Stomach (tissue), 9 donors: ENCODE results near the gene PEX12. TPM values are rescaled to one million over a fixed set of nuclear protein-coding genes. Genes with fewer than 3 reads are reported as not detected.
"Not testable (repeated sequence)": the region's sequence is repeated elsewhere in the genome, so short reads cannot be mapped to it uniquely, and the experiment has no call there.

Experiments used
- DNase-seq, 2 donors: peaks; one replicate each; pipeline versions ENCODE4 v3.0.0 to v3.0.0-alpha.2; 2013 to 2019
- H3K27ac ChIP-seq, 5 donors: fragments of 200-600 bp in 4 of 5; sonication (generic) in 4 of 5; one replicate each; pipeline ENCODE4 v1.5.1; 2013 to 2019; ENCODE audit warnings: mild to moderate bottlenecking in 1 of 5, moderate library complexity in 1 of 5
- H3K27me3 ChIP-seq, 3 donors: fragments of 200-600 bp; sonication (generic); one replicate each; pipeline ENCODE4 v1.5.1; 2017 to 2019; ENCODE audit warnings: mixed run types in 1 of 3
- H3K36me3 ChIP-seq, 4 donors: fragments of 200-600 bp; sonication (generic); 1 replicate in 3 of 4; 2 replicates in 1 of 4; pipeline ENCODE4 v1.5.1; 2016 to 2019
- H3K4me1 ChIP-seq, 4 donors: fragments of 200-600 bp; sonication (generic); one replicate each; pipeline ENCODE4 v1.5.1; 2016 to 2019
- H3K4me3 ChIP-seq, 4 donors: fragments of 200-600 bp; sonication (generic) in 3 of 4; one replicate each; pipeline ENCODE4 v1.5.1; 2016 to 2019; ENCODE audit warnings: mild to moderate bottlenecking in 1 of 4
- H3K9me3 ChIP-seq, 4 donors: fragments of 200-600 bp; sonication (generic); one replicate each; pipeline ENCODE4 v1.5.1; 2016 to 2019
- EP300 ChIP-seq: sonication (generic); formaldehyde crosslinking; IDR thresholded peaks from one replicate; pipeline ENCODE4 v1.6.1; 2017; ENCODE audit warnings: antibody characterized with exemption
- POLR2A ChIP-seq, 4 donors: fragments of 450-650 bp; IDR thresholded peaks; one replicate each; pipeline ENCODE4 v1.6.1; 2016; ENCODE audit warnings: antibody characterized with exemption in 4 of 4, control low read depth in 2 of 4, mild to moderate bottlenecking in 1 of 4, moderate library complexity in 1 of 4
- POLR2AphosphoS5 ChIP-seq, 3 donors: sonication (generic); formaldehyde crosslinking; IDR thresholded peaks; one replicate each; pipeline ENCODE4 v1.6.1; 2016; ENCODE audit warnings: antibody characterized with exemption in 3 of 3
- WGBS, 5 donors: extraction: QIAGEN DNeasy Blood & Tissue Kit in 3 of 5; methylation state at CpG; one replicate each; pipeline versions ENCODE4 v1.1.5 to v1.1.7; 2013 to 2018; 5-methylcytosine and 5-hydroxymethylcytosine counted together
- intact Hi-C: fragments of 100-400 bp; cut with DNase I; formaldehyde crosslinking; loops from one replicate; pipeline ENCODE4 v1.15.1; 2023; ENCODE audit warnings: low total_unique reads
- polyA plus RNA-seq, 3 donors: library from polyadenylated mRNA; stranded (reverse); fragments of 200-250 nt; gene quantifications; one replicate each; pipeline ENCODE4 v1.2.3, GENCODE V29; 2013
- total RNA-seq, 5 donors: library from RNA; depleted of rRNA; stranded (reverse); fragments of >200 nt; gene quantifications; one replicate each; pipeline versions ENCODE4 v1.1.0 to v1.2.3, GENCODE V29; 2014 to 2016
- TF ChIP-seq, protein P1 (sequence below), 7 experiments: fragments of 450-650 bp in 4 of 7; fragments of 200-600 bp in 3 of 7; sonication (generic) in 3 of 7; IDR thresholded peaks; one replicate each; pipeline ENCODE4 v1.5.1; 2016 to 2019; ENCODE audit warnings: antibody characterized with exemption in 7 of 7, control low read depth in 2 of 7, mild to moderate bottlenecking in 1 of 7
- donor health status: healthy with polysubstance abuse.
- donor health status: Bipolar disorder and iron deficiency.
- donor health status: healthy.

PEX12 gene
- total and polyA plus RNA-seq, 8 donors = 0.58 to 3.2 (median 1.8) TPM; not detected in 1

DNA sequence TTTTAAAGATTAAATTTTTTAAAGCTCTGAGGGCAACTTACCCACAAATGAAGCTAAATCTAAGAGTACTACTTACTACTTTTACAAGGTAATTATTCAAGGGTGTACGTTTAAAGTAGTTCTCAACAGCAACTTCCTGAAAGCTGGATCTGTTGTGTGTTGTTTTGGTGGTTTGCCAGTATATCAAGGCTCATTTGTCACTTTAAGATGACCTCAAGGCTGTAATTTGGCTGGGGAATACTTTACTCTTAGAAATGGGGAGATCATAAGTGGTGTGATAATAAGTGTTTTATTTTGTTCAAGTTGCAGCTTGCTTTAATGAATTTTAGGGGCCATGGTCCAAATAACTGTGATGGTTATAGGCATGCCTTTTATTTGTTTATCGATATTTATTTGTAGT, 39.1 kb upstream of the PEX12 start:
- peaks cover 0 to 28% (median 3%) of the 10 kb centered on the region in 4 donors for H3K4me1 ChIP-seq
- 57 to 65% (median 61%) methylated on average over 2 of the region's 2 CpGs for WGBS, 5 donors
- no peak overlapping the region for H3K27ac ChIP-seq
- intact Hi-C loops = loop anchor here (10.0 kb wide), 1 partner anchor 117 kb away; the partner anchor contains the start of gene RASL10B
- TF ChIP-seq EP300 (no peak), POLR2A (IDR thresholded peaks at IDR 0.05) (no peak), POLR2AphosphoS5 (IDR thresholded peaks at IDR 0.05) (no peak)
- TF ChIP-seq, protein P1, sequence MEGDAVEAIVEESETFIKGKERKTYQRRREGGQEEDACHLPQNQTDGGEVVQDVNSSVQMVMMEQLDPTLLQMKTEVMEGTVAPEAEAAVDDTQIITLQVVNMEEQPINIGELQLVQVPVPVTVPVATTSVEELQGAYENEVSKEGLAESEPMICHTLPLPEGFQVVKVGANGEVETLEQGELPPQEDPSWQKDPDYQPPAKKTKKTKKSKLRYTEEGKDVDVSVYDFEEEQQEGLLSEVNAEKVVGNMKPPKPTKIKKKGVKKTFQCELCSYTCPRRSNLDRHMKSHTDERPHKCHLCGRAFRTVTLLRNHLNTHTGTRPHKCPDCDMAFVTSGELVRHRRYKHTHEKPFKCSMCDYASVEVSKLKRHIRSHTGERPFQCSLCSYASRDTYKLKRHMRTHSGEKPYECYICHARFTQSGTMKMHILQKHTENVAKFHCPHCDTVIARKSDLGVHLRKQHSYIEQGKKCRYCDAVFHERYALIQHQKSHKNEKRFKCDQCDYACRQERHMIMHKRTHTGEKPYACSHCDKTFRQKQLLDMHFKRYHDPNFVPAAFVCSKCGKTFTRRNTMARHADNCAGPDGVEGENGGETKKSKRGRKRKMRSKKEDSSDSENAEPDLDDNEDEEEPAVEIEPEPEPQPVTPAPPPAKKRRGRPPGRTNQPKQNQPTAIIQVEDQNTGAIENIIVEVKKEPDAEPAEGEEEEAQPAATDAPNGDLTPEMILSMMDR (IDR thresholded peaks at IDR 0.05) = no peak
- DNase-seq = no peak
- H3K27me3 ChIP-seq = no peaks in the 10 kb centered on the region
- H3K9me3 ChIP-seq = no peaks in the 10 kb centered on the region
- H3K4me3 ChIP-seq = no peak overlapping the region
- H3K36me3 ChIP-seq = peaks cover 0 to 53% (median 37%) of the 10 kb centered on the region in 4 donors

DNA sequence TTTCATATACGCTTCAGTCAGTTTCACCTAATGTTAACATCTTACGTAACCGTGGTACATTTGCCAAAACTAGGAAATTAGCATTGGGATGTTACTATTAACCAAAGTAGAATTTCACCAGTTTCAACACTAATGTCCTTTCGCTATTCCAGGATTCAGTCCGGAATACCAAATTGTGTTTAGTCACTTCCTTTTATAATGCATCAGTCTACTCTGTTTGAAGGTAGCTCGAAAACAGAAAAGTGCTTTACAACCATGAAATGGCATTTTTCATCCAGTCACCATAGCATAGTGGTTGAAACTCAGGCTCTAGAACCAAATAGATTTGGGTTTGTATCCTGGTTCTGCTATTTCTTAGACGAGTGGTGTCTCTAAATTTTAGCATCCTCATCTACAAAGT, 38.2 kb upstream of the PEX12 start:
- peaks cover 0 to 28% (median 3%) of the 10 kb centered on the region in 4 donors for H3K4me1 ChIP-seq
- H3K9me3 ChIP-seq = no peaks in the 10 kb centered on the region
- H3K27ac ChIP-seq = no peak overlapping the region
- intact Hi-C loops = loop anchor here (10.0 kb wide), 1 partner anchor 118 kb away; the partner anchor contains the start of gene RASL10B
- no peak overlapping the region for H3K4me3 ChIP-seq
- TF ChIP-seq POLR2AphosphoS5 (IDR thresholded peaks at IDR 0.05) = no peak
- no peak for TF ChIP-seq EP300
- TF ChIP-seq POLR2A (IDR thresholded peaks at IDR 0.05) = no peak
- TF ChIP-seq, protein P1 (IDR thresholded peaks at IDR 0.05) = no peak
- no peak for DNase-seq
- H3K27me3 ChIP-seq = no peaks in the 10 kb centered on the region
- 89 to 96% (median 93%) methylated on average over 7 of the region's 7 CpGs for WGBS, 5 donors
- peaks cover 0 to 61% (median 44%) of the 10 kb centered on the region in 4 donors for H3K36me3 ChIP-seq

DNA sequence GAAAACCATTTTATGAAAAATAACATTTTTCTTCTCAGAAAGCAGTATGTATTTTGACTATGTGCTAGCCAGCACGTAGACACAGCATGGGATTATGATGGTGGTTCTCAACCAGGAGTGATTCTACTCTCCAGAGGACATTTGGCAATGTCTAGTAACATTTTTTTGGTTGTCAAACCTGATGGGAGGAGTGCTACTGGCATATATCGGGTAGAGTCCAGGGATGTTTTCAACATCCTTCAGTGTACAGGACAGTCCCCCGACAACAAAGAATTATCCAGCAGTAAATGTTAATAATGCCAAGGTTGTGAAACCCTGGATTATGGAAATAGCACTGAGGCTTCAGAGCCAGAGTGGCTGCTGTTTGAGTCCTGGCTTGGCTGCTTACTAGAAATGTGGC, 36.4 kb upstream of the PEX12 start:
- TF ChIP-seq POLR2AphosphoS5 (IDR thresholded peaks at IDR 0.05) (no peak), EP300 (no peak), POLR2A (IDR thresholded peaks at IDR 0.05) (no peak)
- TF ChIP-seq, protein P1 (IDR thresholded peaks at IDR 0.05) = no peak
- Histone ChIP-seq H3K4me3 (no peak overlapping the region), H3K9me3 (no peaks in the 10 kb centered on the region), H3K36me3 (peaks cover 12 to 70% (median 53%) of the 10 kb centered on the region in 4 donors), H3K4me1 (peaks cover 0 to 36% (median 3%) of the 10 kb centered on the region in 4 donors), H3K27ac (no peak overlapping the region), H3K27me3 (no peaks in the 10 kb centered on the region)
- no peak for DNase-seq
- intact Hi-C loops = loop anchor here (10.0 kb wide), 1 partner anchor 120 kb away; the partner anchor contains the start of gene RASL10B
- 73 to 93% (median 87%) methylated on average over 3 of the region's 3 CpGs for WGBS, 5 donors

DNA sequence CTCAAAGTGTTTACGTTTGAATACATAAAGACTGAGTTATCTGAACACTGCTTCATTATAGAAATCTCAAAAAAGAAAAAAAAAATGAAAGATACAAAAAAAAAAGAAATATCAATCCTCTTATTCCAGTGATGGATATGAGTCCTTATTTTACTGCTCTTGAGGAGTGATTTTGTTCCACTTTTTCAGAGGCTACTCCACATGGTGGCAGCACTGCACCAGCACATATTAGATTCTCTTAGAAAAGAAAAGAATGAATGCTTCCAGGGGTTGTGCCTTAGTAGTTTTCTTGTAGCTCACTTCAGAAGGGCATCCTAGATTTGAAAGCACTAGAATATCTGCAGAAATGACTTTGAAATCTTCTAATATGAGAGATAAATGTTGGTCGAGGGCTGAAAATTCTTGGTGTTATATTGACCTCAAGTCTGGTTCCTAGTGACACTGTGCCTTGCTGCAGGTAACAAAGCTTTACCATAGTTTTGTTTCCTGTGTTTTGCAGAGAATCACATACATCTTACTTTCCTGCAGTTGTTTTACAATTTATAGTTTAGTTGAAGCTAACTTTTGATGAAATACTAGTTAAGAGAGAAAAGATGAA, 34.7 kb upstream of the PEX12 start:
- 55 to 78% (median 71%) methylated on average over 2 of the region's 2 CpGs for WGBS, 5 donors
- Histone ChIP-seq H3K27ac (no peak overlapping the region), H3K36me3 (peaks cover 26 to 74% (median 57%) of the 10 kb centered on the region in 4 donors), H3K4me3 (no peak overlapping the region), H3K27me3 (no peaks in the 10 kb centered on the region), H3K4me1 (peaks cover 0 to 38% (median 3%) of the 10 kb centered on the region in 4 donors), H3K9me3 (no peaks in the 10 kb centered on the region)
- DNase-seq = peak; percentile 44 to 80
- intact Hi-C loops = loop anchor here (10.0 kb wide), 1 partner anchor 122 kb away; the partner anchor contains the start of gene RASL10B
- no peak for TF ChIP-seq POLR2A (IDR thresholded peaks at IDR 0.05)
- TF ChIP-seq, protein P1 (IDR thresholded peaks at IDR 0.05) = peak in 4 of 7 experiments; percentile 26 to 49 (median 38)

GRCh38 chr17:35610746-35611145, 32.4 kb upstream of the PEX12 start:
- H3K27ac ChIP-seq = peak overlapping the region in 1 of 5 donors; percentile 71
- not testable (repeated sequence) for DNase-seq, H3K27me3 ChIP-seq, H3K9me3 ChIP-seq
- H3K4me3 ChIP-seq = peak overlapping the region in 1 of 4 donors; percentile 3
- peaks cover 0 to 28% (median 0%) of the 10 kb centered on the region in 4 donors for H3K4me1 ChIP-seq
- WGBS, 5 donors = 75 to 90% (median 81%) methylated on average over 12 of the region's 12 CpGs
- intact Hi-C loops = loop anchor here (10.0 kb wide), 1 partner anchor 124 kb away; the partner anchor contains the start of gene RASL10B
- H3K36me3 ChIP-seq = peaks cover 34 to 86% (median 73%) of the 10 kb centered on the region in 4 donors
